Endothelial cell of umbilical vein (primary cell): ENCODE data around the gene ZFP14.
"Not testable (repeated sequence)": the region's sequence is repeated elsewhere in the genome, so short reads cannot be mapped to it uniquely, and the experiment has no call there.

Experiments
- MAX ChIP-seq: IDR thresholded peaks from 2 replicates; pipeline ENCODE4 v1.6.1; 2011; ENCODE audit not compliant: insufficient read depth, insufficient read length
- TF ChIP-seq, protein P1 (sequence below), 2 donors: IDR thresholded peaks; 1 replicate in 1 of 2; 2 replicates in 1 of 2; pipeline ENCODE4 v1.5.1; 2011; ENCODE audit warnings: low read length in 2 of 2, mild to moderate bottlenecking in 2 of 2, moderate library complexity in 2 of 2, control low read depth in 1 of 2, inconsistent platforms in 1 of 2, low read depth in 1 of 2; ENCODE audit not compliant: insufficient read depth in 1 of 2; ENCODE audit errors: extremely low read depth in 1 of 2

DNA sequence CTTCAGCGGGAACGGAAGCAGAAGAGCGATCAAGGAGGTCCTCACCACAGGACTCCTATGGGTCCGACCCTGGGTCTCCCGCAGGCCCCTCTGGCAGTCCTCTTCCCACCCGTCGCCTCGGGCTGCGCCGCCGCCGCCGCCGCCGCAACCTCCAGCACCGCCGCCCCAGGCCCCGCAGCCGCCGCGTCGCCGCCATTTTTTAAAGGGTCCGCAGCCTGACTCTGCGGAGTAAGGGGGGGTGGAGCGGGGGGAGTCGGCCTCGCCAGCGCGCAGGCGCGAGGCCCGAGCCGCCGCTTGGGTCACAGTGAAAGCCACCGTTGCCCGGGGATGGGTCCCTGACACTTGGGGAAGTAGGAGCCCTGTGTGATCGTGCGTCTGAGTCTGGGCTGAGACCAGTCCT is 69.7 kb downstream of the ZFP14 start:
- TF ChIP-seq MAX = not testable (repeated sequence)
- TF ChIP-seq, protein P1, sequence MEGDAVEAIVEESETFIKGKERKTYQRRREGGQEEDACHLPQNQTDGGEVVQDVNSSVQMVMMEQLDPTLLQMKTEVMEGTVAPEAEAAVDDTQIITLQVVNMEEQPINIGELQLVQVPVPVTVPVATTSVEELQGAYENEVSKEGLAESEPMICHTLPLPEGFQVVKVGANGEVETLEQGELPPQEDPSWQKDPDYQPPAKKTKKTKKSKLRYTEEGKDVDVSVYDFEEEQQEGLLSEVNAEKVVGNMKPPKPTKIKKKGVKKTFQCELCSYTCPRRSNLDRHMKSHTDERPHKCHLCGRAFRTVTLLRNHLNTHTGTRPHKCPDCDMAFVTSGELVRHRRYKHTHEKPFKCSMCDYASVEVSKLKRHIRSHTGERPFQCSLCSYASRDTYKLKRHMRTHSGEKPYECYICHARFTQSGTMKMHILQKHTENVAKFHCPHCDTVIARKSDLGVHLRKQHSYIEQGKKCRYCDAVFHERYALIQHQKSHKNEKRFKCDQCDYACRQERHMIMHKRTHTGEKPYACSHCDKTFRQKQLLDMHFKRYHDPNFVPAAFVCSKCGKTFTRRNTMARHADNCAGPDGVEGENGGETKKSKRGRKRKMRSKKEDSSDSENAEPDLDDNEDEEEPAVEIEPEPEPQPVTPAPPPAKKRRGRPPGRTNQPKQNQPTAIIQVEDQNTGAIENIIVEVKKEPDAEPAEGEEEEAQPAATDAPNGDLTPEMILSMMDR (IDR thresholded peaks at IDR 0.05; ENCODE audit: extremely low read depth in 1 of 2, insufficient read depth in 1 of 2, low read depth in 1 of 2, low read length in 2 of 2) = not testable (repeated sequence)
